HG03354 (cell line): ENCODE data around the gene HPD.
"Not testable (repeated sequence)": the region's sequence is repeated elsewhere in the genome, so short reads cannot be mapped to it uniquely, and the experiment has no call there.

ENCODE experiments used
- ATAC-seq: cut with Tn5 transposase; IDR thresholded peaks from one replicate; pipeline ENCODE4 v1.9.1; 2021; ENCODE audit warnings: mild to moderate bottlenecking; ENCODE audit not compliant: unreplicated experiment, poor library complexity, severe bottlenecking

The HPD gene

DNA sequence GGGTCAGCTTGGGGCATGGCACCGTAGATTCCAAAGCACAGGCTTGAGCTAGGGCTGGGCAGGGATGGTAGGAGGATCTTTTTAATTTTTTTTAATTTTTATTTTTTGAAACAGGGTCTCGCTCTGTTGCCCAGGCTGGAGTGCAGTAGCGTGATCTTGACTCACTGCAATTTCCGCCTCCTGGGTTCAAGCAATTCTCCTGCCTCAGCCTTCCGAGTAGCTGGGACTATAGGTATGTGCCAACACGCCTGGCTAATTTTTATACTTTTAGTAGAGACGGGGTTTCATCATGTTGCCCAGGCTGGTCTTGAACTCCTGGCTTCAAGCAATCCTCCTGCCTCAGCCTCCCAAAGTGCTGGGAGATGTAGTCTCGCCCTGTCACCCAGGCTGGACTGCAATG is 67.9 kb downstream of the HPD start:
- ATAC-seq = not testable (repeated sequence)

DNA sequence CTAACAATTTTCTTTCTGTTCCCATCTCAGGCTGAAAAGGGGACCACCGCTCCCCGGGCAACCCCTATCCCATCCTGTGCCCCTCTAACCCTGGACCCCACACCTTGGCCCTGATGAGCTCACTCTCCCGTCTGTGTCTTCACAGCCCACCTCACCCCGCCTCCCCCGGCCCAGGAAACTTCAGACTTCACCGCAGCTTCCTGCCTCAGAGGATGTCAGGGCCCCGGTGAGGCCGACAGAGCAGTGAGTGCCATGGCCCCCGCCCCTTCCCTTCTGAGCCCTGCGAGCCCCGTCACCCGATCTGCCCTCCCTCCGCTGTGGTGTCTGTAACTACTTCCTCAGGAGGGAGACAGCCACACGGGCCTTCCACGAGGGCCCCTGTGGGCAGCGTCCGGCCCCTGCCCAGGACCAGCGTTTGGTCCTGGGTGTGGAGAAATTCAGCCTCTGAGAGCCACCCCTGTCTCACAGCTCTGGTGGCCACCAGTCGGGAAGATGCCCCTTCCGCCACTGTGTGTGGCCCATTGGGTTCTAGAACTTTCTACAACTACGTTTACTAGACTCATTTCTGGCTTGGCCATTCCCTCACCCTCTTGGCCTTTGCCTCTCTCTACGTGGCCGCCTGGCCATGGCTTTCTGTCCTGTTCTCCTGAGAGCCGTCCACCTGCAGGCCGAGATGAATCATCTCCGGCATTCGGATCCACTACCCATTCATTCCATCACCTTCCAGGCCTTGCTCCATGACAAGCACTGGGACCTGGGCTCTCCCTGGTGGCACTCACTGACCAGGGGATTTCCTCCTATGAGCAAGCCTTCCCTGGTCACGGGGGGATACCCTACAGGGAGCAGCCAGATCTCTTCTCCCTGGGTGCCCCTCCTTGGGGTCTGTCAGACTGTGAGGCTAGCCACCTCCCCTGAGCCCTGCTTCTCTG is 68.6 kb downstream of the HPD start:
- ATAC-seq = peak; percentile 56
